ENCODE data around the gene M1AP. TPM values are rescaled to one million over a fixed set of nuclear protein-coding genes. Genes with fewer than 3 reads are reported as not detected.
"Not testable (repeated sequence)": the region's sequence is repeated elsewhere in the genome, so short reads cannot be mapped to it uniquely, and the experiment has no call there.

Gene M1AP
- total and polyA plus RNA-seq, 5 donors = 0.07 to 1.1 (median 0.31) TPM; not detected in 1

- ATAC-seq = peak in 1 of 2 donors; percentile 1
- no peak overlapping the region for H3K27ac ChIP-seq (ENCODE audit: low read length)
- H3K4me3 ChIP-seq (ENCODE audit: low read length) = peak overlapping the region; percentile 60
- intact Hi-C loops (cut with DNase I) = no loop called here
- DNase-seq = no peak
- H3K4me1 ChIP-seq (ENCODE audit: control insufficient read depth, insufficient read depth, low read length) = no peaks in the 10 kb centered on the region
- no peaks in the 10 kb centered on the region for H3K9me3 ChIP-seq (ENCODE audit: control insufficient read depth, low read length)
- no peaks in the 10 kb centered on the region for H3K27me3 ChIP-seq (ENCODE audit: control insufficient read depth, insufficient read depth)
- 11% methylated on average over 15 of the region's 15 CpGs for WGBS
These were observed 5.5 kb upstream of the M1AP start for GRCh38 chr2:74653589-74653984.

GRCh38 chr2:74646834-74647482 is 1.2 kb downstream of the M1AP start:
- intact Hi-C loops (cut with DNase I) = no loop called here
- WGBS = 95% methylated on average over 13 of the region's 13 CpGs
- ATAC-seq (no peak), DNase-seq (no peak)
- H3K4me1 ChIP-seq (ENCODE audit: control insufficient read depth, insufficient read depth, low read length) = no peaks in the 10 kb centered on the region
- H3K27ac ChIP-seq (ENCODE audit: low read length) = no peak overlapping the region
- H3K27me3 ChIP-seq (ENCODE audit: control insufficient read depth, insufficient read depth) = no peaks in the 10 kb centered on the region
- H3K9me3 ChIP-seq (ENCODE audit: control insufficient read depth, low read length) = no peaks in the 10 kb centered on the region
- H3K4me3 ChIP-seq (ENCODE audit: low read length) = no peak overlapping the region

- intact Hi-C loops (cut with DNase I) = no loop called here
- Histone ChIP-seq H3K4me1 (ENCODE audit: control insufficient read depth, insufficient read depth, low read length) (no peaks in the 10 kb centered on the region), H3K27ac (ENCODE audit: low read length) (no peak overlapping the region), H3K9me3 (ENCODE audit: control insufficient read depth, low read length) (no peaks in the 10 kb centered on the region), H3K4me3 (ENCODE audit: low read length) (no peak overlapping the region), H3K27me3 (ENCODE audit: control insufficient read depth, insufficient read depth) (no peaks in the 10 kb centered on the region)
- no peak for DNase-seq
- no peak for ATAC-seq
- WGBS = 35% methylated on average over 2 of the region's 2 CpGs
These were observed 1.9 kb downstream of the M1AP start for GRCh38 chr2:74646201-74646600.

GRCh38 chr2:74645344-74645743 is 2.8 kb downstream of the M1AP start:
- Histone ChIP-seq H3K9me3 (ENCODE audit: control insufficient read depth, low read length) (no peaks in the 10 kb centered on the region), H3K4me3 (ENCODE audit: low read length) (no peak overlapping the region), H3K27ac (ENCODE audit: low read length) (no peak overlapping the region), H3K4me1 (ENCODE audit: control insufficient read depth, insufficient read depth, low read length) (no peaks in the 10 kb centered on the region), H3K27me3 (ENCODE audit: control insufficient read depth, insufficient read depth) (no peaks in the 10 kb centered on the region)
- ATAC-seq = no peak
- no peak for DNase-seq
- 71% methylated on average over 4 of the region's 4 CpGs for WGBS
- intact Hi-C loops (cut with DNase I) = no loop called here

GRCh38 chr2:74639550-74639949 is 8.6 kb downstream of the M1AP start:
- WGBS = 91% methylated on average over 2 of the region's 2 CpGs
- Histone ChIP-seq H3K9me3 (ENCODE audit: control insufficient read depth, low read length) (no peaks in the 10 kb centered on the region), H3K27ac (ENCODE audit: low read length) (no peak overlapping the region), H3K4me1 (ENCODE audit: control insufficient read depth, insufficient read depth, low read length) (no peaks in the 10 kb centered on the region), H3K27me3 (ENCODE audit: control insufficient read depth, insufficient read depth) (no peaks in the 10 kb centered on the region), H3K4me3 (ENCODE audit: low read length) (no peak overlapping the region)
- ATAC-seq (no peak), DNase-seq (no peak)
- intact Hi-C loops (cut with DNase I) = no loop called here

GRCh38 chr2:74632939-74633312 is 15.2 kb downstream of the M1AP start:
- H3K4me1 ChIP-seq (ENCODE audit: control insufficient read depth, insufficient read depth, low read length) = no peaks in the 10 kb centered on the region
- no peaks in the 10 kb centered on the region for H3K27me3 ChIP-seq (ENCODE audit: control insufficient read depth, insufficient read depth)
- H3K4me3 ChIP-seq (ENCODE audit: low read length) = no peak overlapping the region
- intact Hi-C loops (cut with DNase I) = no loop called here
- DNase-seq (no peak), ATAC-seq (peak in 1 of 2 donors; percentile 43)
- H3K9me3 ChIP-seq (ENCODE audit: control insufficient read depth, low read length) = no peaks in the 10 kb centered on the region
- H3K27ac ChIP-seq (ENCODE audit: low read length) = no peak overlapping the region

GRCh38 chr2:74632209-74632938 is 15.8 kb downstream of the M1AP start:
- DNase-seq (peak in 1 of 3 donors; percentile 23), ATAC-seq (peak; percentile 64 to 68)
- H3K27me3 ChIP-seq (ENCODE audit: control insufficient read depth, insufficient read depth) = no peaks in the 10 kb centered on the region
- H3K4me1 ChIP-seq (ENCODE audit: control insufficient read depth, insufficient read depth, low read length) = no peaks in the 10 kb centered on the region
- no peak overlapping the region for H3K27ac ChIP-seq (ENCODE audit: low read length)
- H3K9me3 ChIP-seq (ENCODE audit: control insufficient read depth, low read length) = no peaks in the 10 kb centered on the region
- H3K4me3 ChIP-seq (ENCODE audit: low read length) = no peak overlapping the region
- intact Hi-C loops (cut with DNase I) = no loop called here
- WGBS = 71% methylated on average over 3 of the region's 3 CpGs

GRCh38 chr2:74630454-74630853 is 17.7 kb downstream of the M1AP start:
- H3K4me3 ChIP-seq (ENCODE audit: low read length); ATAC-seq; H3K27me3 ChIP-seq (ENCODE audit: control insufficient read depth, insufficient read depth); H3K27ac ChIP-seq (ENCODE audit: low read length); H3K9me3 ChIP-seq (ENCODE audit: control insufficient read depth, low read length); intact Hi-C loops (cut with DNase I); DNase-seq; H3K4me1 ChIP-seq (ENCODE audit: control insufficient read depth, insufficient read depth, low read length): not testable (repeated sequence)
- WGBS = 96% methylated on average over 3 of the region's 3 CpGs

GRCh38 chr2:74628538-74629105 is 19.5 kb downstream of the M1AP start:
- no peak overlapping the region for H3K4me3 ChIP-seq (ENCODE audit: low read length)
- H3K27me3 ChIP-seq (ENCODE audit: control insufficient read depth, insufficient read depth) = no peaks in the 10 kb centered on the region
- H3K9me3 ChIP-seq (ENCODE audit: control insufficient read depth, low read length) = no peaks in the 10 kb centered on the region
- no peaks in the 10 kb centered on the region for H3K4me1 ChIP-seq (ENCODE audit: control insufficient read depth, insufficient read depth, low read length)
- no peak overlapping the region for H3K27ac ChIP-seq (ENCODE audit: low read length)
- ATAC-seq (no peak), DNase-seq (no peak)
- WGBS = 66% methylated on average over 3 of the region's 3 CpGs
- intact Hi-C loops (cut with DNase I) = no loop called here

GRCh38 chr2:74625658-74626425 is 22.3 kb downstream of the M1AP start:
- Histone ChIP-seq H3K27me3 (ENCODE audit: control insufficient read depth, insufficient read depth) (no peaks in the 10 kb centered on the region), H3K4me3 (ENCODE audit: low read length) (no peak overlapping the region), H3K4me1 (ENCODE audit: control insufficient read depth, insufficient read depth, low read length) (no peaks in the 10 kb centered on the region), H3K9me3 (ENCODE audit: control insufficient read depth, low read length) (no peaks in the 10 kb centered on the region), H3K27ac (ENCODE audit: low read length) (no peak overlapping the region)
- 80% methylated on average over 5 of the region's 5 CpGs for WGBS
- intact Hi-C loops (cut with DNase I) = no loop called here
- DNase-seq = no peak
- ATAC-seq = no peak

GRCh38 chr2:74620671-74621070 is 27.5 kb downstream of the M1AP start:
- Histone ChIP-seq H3K9me3 (ENCODE audit: control insufficient read depth, low read length) (no peaks in the 10 kb centered on the region), H3K27ac (ENCODE audit: low read length) (no peak overlapping the region), H3K4me3 (ENCODE audit: low read length) (no peak overlapping the region), H3K27me3 (ENCODE audit: control insufficient read depth, insufficient read depth) (no peaks in the 10 kb centered on the region), H3K4me1 (ENCODE audit: control insufficient read depth, insufficient read depth, low read length) (no peaks in the 10 kb centered on the region)
- 86% methylated on average over 12 of the region's 12 CpGs for WGBS
- no peak for DNase-seq
- intact Hi-C loops (cut with DNase I) = no loop called here
- ATAC-seq = no peak
